HG02884 (cell line): ENCODE results near the gene C20orf204.

ENCODE experiments used
- ATAC-seq: cut with Tn5 transposase; IDR thresholded peaks from one replicate; pipeline ENCODE4 v1.9.1; 2021; ENCODE audit warnings: mild to moderate bottlenecking, moderate library complexity; ENCODE audit not compliant: unreplicated experiment

The C20orf204 gene

DNA sequence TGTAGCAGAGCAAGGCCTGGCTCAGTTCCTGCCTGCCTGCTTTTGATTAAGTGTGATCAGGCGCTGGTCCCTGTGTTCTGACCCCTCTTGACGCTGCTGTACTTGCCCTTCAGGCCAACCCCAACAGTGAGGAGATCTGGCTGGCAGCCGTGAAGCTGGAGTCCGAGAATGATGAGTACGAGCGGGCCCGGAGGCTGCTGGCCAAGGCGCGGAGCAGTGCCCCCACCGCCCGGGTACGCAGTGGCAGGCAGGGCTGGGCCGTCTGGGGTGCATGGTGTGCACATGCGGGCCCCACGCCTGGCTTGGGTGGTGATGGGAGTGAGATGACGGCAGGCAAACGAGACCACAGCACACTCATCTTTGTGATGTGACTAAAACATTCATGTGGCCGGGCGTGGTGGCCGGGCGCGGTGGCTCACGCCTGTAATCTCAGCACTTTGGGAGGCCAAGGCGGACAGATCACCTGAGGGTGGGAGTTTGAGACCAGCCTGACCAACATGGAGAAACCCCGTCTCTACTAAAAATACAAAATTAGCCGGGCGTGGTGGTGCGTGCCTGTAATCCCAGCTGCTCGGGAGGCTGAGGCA, 10.1 kb upstream of the C20orf204 start:
- ATAC-seq: no peak

DNA sequence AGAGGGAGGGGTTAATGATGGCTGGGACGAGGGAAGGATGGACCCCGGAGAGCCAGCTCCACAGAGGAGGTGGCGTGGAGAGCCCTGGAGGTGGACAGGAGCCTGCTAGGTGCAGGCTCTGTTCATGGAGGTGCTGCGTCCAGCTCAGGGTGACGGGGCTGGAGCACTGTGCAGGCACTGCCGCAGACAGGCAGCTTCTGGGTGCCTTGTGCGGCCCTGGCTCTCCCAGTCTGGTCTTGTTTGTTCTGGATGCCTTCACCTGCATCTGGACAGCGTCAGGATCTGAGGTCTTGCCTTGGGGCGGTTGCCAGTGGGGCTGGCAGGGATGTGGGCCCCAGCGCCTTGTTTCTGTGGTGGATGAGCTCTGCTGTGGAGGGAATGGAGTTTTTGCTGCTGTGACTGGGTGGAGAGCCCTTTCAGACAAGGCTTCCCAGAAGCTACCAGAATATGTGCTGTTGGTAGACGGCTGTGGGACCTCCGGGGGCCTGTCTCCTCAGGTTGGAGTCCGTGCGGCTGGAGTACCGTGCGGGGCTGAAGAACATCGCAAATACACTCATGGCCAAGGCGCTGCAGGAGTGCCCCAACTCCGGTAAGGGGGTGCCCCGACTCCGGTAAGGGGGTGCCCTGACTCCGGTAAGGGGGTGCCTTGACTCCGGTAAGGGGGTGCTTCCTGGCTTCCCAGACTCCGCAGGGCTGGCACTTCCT, 7.8 kb upstream of the C20orf204 start:
- no peak for ATAC-seq

DNA sequence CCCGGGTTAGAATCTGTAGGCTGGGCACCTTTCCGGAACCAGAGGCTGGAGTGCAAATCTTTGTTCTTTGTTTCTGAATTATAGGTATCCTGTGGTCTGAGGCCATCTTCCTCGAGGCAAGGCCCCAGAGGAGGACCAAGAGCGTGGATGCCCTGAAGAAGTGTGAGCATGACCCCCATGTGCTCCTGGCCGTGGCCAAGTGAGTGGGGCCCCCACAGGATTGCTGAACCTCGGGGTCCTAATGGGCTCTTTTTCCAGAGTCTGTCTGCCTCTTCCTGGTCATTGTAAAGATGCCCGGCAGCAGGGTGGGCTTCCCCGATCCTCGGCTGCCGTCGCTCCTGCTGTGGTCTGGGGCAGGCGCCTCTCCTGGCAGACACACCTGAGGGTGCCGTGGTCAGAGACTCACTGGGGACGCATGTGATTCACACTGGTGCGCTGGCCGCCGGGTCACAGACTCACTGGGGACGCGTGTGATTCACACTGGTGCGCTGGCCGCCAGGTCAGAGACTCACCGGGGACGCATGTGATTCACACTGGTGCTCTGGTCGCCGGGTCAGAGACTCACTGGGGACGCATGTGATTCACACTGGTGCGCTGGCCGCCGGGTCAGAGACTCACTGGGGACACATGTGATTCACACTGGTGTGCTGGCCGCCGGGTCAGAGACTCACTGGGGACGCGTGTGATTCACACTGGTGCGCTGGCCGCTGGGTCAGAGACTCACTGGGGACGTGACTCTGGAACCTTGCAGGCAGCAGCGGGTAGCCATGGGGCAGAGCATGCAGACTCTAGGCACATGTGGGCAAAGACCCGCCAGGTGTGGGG, 6.5 kb upstream of the C20orf204 start:
- ATAC-seq: no peak

DNA sequence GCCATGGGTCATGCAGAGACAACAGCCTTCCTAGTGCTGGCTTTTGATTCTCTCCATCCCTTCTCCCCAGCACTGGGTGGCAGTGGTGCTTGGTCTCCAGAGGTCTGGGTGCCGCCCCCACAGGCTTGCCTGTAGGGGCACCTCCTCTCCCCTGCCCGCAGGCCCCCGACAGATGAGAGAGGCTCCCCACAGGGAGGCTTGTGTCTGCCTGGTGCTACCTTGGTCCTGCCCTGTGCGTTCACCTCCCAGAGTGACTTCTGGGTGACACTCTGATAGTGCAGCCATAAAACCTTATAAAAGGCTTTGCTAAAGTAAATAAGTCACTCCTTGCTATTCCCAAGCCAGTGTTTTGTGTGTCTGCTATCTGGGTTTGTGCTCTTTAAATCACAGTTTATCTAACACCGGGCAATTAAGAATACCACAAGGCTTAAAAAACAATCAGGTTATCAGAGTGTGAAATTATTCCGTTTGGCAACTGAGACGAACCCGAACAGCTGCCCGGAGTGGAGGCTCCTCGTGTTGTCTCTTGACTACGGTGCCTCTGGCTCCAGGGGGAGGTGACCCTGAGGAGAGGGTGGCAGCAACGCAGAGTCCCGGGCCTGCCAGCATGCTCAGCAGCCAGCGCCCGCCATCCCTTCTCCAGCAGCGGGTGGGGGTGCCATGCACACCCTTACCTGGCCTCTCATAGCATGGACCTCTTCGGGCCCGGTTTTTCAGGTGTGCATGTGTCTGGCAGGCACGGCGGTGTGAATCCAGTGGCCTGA, 5.4 kb upstream of the C20orf204 start:
- no peak for ATAC-seq

DNA sequence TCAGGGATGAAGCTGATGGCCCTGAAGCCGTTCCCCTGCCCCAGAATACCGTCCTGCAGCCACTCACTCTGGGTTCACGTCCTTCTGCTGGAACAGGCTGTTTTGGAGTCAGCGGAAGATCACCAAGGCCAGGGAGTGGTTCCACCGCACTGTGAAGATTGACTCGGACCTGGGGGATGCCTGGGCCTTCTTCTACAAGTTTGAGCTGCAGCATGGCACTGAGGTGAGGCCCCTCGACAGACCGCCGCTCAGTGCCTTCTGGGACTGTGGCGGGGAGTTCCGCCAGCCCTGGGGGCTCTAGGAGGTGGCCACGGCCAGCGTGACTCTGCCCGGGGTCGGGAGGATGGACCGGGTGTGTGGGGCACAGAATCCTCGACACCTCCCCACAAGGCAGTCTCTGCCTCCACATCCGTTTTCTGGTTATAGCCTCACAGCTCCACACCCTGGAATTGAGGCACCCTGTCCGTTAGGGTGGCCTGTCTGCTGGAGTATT, 4.1 kb upstream of the C20orf204 start:
- ATAC-seq: no peak

DNA sequence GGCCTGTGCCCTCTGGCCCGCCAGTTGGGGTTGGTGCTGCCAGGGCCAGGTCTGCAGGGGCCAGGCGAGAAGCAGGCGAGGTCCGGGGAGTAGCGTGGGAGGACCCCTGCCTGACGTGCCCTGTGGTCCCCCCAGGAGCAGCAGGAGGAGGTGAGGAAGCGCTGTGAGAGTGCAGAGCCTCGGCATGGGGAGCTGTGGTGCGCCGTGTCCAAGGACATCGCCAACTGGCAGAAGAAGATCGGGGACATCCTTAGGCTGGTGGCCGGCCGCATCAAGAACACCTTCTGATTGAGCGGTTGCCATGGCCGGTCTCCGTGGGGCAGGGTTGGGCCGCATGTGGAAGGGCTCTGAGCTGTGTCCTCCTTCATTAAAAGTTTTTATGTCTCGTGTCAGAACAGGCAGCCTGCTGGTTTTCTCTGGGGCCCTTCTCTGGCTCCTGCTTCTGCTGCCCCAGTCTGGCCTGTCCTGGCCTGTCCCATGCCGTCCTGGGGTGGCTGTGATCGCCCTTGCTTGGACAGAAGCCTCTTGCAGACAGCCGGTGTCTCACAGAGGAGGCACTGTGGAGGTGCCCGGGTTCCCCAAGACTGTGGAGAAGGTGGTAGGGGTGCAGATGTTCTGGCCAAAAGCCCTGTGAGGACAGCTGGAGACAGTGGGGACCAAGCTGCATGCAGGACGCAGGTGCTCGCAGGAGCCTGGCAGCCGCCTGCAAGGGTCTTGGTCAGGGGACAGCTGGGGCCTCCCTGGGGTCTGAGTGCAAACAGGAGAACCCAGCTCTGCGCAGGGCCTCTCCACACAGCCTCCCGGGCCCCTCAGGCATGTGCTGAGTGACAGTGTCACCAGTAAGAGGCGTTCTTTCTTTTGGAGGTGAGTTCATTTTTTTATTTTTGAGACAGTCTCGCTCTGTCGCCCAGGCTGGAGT, 3.0 kb upstream of the C20orf204 start:
- no peak for ATAC-seq

DNA sequence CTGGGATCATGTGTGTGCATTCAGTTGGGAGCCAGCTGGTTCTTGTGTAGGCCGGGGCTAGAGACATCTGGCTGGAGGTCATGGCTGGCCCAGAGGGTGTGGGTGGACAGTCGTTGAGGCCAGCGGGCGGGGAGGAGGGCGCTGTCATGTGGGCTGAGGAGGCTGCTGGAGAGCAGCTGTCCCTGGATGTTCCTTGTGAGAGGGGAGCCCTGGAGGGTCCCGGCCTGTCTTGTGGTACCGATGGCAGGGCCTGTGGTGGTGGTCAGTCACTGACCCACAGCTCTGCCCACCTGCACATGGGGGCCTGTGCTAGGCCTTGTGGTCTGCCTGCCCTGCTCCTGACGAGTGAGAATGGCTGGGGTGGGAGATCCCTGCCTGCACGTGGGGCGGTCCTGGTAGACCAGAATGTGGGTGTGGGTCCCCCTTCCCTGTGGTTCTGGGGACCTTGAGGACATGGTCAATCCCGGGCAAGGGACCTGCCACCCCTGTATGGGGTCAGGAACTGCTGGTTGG, 1.9 kb upstream of the C20orf204 start:
- no peak for ATAC-seq

DNA sequence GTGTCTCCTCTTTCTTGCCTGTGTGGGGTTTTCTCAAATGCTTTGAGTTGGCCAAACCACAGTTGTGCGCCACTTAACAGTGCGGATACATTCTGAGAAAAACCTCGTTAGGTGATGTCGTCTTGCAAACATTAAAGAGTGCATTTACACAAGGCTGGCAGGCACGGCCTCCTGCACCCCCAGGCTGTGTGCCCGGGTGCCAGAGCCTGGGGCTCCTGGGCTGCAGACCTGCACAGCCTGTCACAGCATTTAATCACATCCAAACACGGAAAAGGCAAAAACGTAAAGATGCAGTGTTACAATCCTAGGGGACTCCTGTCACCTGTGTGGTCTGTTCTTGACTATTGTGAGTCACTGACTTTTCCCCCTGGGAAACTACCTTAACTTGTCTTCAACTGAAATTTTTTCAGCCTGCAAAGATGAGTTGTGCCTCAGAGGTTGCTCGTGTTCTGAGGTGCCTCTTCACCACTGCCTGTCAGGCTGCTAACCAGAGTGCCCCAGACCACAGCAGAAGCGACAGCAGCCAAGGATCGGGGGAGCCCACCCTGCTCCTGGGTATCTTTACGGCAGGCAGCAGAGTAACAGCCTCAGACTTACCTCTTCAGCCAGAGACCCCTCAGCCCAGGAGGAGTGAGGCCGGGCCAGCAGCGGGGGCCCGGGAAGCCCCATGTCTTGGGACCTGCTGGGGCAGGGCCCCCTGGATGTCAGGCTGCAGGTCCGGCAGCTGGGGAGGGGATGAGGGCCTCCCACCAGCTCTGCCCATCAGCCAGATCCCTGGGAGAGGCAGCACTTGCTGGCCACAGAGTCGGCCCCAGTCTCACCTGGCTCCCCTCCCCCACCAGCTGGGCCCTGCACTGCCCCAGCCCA, 683 bp upstream of the C20orf204 start:
- ATAC-seq: no peak

DNA sequence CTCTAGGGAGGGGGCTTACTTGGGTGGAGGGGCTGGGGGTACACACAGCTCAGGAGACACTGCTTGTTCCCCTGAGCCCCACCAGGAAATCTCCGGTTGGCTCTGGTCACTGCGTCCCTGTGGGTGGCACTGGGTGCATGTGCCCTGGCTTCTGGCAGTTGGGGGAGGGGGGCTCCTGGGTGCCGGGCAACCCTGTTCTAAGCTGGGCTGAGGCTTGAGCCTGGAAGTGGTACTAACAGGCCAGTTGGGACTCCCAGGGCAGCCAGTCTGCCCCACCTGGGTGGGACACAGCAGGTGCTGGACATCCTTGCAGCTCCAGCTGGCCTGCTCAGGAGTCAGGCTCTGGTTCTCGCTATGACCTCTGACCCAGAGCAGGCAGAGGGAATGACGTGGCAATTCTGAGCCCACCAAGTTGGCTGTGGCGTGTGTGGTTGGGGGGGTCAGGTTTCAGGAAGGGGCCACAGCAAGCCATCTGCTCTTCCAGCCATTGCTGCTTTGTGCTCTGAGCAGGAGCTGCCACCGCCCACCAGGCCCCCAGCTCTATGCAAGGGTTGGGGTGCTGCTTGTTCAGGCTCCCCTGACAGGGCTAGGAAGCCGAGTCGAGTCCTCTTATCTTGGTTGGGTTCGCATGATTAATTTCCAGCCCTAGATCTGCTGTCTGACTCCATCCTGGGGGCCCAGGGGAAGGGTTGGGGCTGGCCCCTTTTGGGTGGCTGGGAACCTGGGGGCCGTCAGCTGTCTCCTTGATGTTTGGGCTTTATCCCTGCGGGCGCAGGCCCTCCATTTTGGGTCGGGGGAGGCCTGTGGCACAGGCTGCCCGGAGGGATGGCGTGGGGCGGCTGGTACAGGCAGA, 590 bp downstream of the C20orf204 start:
- ATAC-seq: no peak

DNA sequence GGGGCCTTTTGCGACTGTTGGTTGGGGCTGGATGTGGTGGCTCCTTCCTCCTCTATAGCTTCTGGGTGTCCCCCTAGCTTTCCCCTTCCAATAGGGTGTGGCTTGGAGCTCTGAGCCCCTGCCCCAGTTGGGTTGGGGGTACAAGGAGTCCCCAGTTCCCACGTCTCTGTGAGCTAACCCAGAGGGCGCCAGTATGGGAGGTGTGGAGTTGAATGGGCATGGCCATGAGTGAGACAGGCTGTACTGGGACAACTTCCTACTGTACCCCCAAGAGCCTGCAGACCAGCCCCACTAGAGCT, 1.2 kb downstream of the C20orf204 start:
- ATAC-seq: no peak

DNA sequence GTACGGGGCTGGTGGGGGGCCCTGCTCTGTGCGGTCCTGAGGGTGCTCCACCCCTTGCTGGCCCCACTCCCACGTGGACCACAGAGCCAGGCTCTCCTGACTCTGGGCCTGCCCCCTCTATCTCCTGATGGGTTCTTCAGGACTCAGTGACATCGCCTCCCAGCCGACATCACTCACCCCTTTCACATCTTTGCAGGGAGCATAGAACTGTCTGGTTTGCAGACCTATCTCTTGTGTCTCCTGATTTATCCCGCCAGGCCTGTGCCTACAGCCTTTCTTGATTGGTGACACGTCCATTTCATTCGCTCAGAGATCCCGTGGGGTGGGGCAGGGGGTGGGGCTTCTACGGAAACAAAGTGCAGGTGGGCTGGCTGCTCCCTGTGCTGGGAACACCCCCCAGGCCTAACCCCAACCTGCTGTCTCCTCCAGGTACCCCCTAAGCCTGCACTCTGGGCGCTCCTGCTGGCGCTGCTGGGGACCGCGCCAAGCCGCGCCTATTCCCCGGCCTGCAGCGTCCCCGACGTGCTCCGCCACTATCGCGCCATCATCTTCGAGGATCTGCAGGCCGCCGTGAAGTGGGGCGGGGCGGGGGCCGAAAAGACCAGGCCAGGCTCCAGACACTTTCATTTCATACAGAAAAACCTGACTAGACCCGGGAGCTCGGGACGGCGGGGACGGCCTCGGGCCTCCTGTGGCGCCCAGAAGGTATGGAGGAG, 1.7 kb downstream of the C20orf204 start:
- ATAC-seq: no peak

DNA sequence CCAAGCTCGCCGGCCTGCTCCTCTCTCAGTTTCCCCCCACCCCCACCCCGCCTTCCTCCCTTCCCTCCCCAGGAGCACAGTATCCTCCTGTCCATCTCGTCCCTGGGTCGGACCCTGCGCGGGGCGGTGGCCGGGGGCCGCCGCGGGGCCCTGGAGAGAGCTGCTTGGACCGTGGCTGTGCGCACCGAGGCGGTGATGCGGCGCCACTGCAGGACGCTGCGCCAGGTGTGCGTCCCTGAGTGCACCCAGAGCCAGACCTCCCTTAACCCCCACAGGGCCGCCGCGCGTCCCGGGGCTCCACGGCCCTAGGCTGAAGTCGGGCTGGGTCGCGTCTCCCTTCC, 2.2 kb downstream of the C20orf204 start:
- peak; percentile 26 for ATAC-seq

DNA sequence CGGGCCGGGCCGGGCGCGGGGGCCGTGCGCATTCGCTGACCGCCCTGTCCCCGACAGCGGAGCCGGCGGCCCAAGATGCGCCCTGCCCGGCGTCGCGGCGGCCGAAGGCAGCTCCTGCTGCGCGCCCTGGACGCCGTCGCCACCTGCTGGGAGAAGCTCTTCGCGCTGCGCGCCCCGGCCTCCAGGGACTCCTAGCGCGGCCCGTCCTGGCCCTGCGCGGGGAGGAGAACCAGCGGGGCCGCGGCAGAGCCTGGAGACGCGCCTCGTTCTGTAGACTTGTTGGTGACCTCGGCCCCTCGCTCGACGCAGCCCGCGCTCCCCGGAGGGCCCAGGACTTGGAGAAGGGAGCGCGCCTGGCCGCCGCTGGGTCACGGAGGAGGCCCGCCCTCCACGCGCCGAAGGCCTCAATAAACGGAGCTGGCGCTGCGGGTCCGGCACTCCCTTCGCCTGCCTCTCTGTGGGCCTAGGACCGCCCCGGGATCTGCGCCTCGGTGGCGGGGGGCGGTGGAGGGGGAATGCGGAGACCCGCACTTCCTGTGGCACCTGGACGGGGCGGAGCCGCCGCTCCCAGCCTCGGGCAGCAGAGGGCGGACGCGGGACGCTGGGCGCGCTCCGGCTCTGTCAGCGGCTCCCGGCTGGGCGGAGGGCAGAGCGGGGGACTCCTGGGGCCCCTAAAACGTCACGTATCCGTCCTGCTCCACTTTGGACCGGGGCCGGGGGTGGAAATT, 2.7 kb downstream of the C20orf204 start:
- ATAC-seq: peak; percentile 40

DNA sequence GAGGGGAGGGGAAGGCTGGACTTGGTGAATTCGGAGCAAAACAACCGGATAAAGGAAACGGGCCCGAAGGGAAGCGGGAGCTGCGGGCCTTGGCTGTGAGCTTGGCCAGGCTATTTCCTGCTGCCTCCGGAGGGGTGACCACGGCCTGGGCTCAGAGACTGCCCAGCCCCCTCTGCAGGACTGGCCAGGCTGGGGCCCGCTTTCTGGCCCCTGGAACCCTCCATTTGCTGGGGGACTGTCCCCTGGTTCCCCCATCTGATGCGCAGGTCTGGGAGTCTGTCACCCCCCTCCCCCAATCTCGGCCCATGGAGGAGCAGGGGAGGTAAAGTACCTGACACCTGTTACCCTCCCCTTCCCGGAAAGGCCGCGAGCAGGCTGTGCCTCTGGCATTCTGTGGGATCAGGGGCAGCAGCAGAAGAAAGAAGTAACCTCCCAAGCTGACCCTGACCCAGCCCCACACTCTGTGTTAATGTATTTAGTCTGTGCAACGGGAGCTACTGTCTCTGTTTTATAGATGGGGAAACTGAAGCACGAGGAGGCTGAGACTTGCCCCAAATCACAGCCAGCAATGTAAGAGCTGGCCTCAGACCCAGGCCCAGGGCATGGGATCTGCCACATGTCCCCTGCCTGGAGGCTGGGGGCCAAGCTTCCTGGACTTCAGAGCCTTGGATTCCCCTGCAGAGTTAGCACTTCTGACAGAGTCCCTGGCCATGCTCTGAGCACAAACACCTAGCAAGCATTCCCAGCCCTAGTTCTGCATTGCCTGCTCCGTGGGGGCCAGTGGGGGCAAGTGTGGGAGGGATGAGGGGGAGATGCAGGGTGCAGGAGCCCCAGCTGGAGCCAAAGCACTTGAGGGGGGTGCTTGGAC, 3.5 kb downstream of the C20orf204 start:
- no peak for ATAC-seq

DNA sequence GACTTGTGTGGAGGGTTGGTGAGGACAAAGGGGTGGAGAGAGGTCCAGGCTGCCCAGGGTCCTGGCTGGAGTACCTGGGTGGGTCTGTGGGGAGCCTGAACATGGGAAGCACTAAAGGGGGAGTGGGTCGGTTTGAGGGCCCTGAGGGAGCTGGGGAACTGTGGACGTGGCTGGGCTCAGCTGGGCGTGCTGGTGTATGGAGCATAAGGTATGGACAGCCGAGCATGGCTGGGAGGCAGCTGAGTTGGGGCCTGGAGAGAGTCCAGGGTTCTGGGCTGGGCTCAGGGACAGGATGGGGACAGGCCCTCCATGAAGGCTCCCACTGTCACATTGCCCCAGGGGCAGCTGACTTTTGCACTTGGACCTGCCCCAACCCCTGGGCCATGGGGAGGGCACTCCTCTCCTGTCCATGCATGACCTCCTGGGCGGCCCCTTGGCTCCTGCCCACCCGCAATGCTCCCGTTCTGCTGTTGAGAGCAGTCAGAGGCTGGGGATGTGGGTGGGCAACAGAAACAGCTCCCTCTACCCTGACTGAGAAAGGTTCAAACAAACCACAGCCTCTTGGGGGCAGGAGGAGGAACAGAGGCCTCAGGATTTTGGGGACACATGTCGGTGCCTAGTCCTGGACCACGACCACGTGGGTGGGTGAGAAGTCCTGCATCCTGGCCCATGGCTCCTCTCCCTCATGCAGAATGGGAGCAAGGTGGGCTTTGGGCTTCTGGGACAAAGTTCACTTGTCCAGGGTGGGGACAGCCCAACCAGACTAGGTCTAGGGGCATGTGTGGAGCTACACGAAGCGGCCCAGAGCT, 4.5 kb downstream of the C20orf204 start:
- ATAC-seq: no peak
